HAP-1 (cell line): Measurements from ENCODE around the gene BBS1.
A peak's percentile ranks its signal among the peaks of the same experiment; 100 is the strongest.
"Not testable (repeated sequence)": the region's sequence is repeated elsewhere in the genome, so short reads cannot be mapped to it uniquely, and the experiment has no call there.

Experiments
- DNase-seq, 2 experiments: peaks; one replicate each; pipeline ENCODE4 v3.0.0-alpha.2; 2016 to 2020; ENCODE audit warnings: low spot score in 2 of 2
- H3K27me3 ChIP-seq: fragments of 250-450 bp; sonication (Bioruptor Pico); 2 replicates; pipeline ENCODE4 v1.5.1; 2020; ENCODE audit warnings: low read depth, mild to moderate bottlenecking, moderate library complexity
- H3K36me3 ChIP-seq: fragments of 250-450 bp; sonication (Bioruptor Pico); replicated peaks from 2 replicates; pipeline ENCODE4 v1.5.1; 2020; ENCODE audit warnings: mild to moderate bottlenecking
- H3K4me1 ChIP-seq: fragments of 250-450 bp; sonication (Bioruptor Pico); 2 replicates; pipeline ENCODE4 v1.5.1; 2020; ENCODE audit warnings: mild to moderate bottlenecking
- H3K4me3 ChIP-seq: fragments of 250-450 bp; sonication (Bioruptor Pico); 2 replicates; pipeline ENCODE4 v1.5.1; 2020; ENCODE audit warnings: mild to moderate bottlenecking, moderate library complexity
- H3K9me3 ChIP-seq: fragments of 250-450 bp; sonication (Bioruptor Pico); 2 replicates; pipeline ENCODE4 v1.5.1; 2020; ENCODE audit warnings: mild to moderate bottlenecking, moderate library complexity
- in situ Hi-C: fragments of 300-500 bp; cut with MboI; formaldehyde crosslinking; loops from 3 replicates; pipeline ENCODE4 v1.14.3; 2020; ENCODE audit warnings: low sequenced_read_pairs, inconsistent platforms, mixed read lengths

The BBS1 gene

GRCh38 chr11:66510271-66510989, at the start of gene BBS1:
Gene BBS1, plus strand, starts transcription at chr11:66510635. Its CDS starts 25 bp downstream, at chr11:66510660.
- peaks cover 4% of the 10 kb centered on the region for H3K4me1 ChIP-seq
- no peaks in the 10 kb centered on the region for H3K27me3 ChIP-seq
- in situ Hi-C loops: no loop called here
- H3K36me3 ChIP-seq: peaks cover 4% of the 10 kb centered on the region; the same call in 1 of the 2 replicates
- H3K9me3 ChIP-seq: no peaks in the 10 kb centered on the region
- DNase-seq: peak; percentile 63 to 94
- H3K4me3 ChIP-seq: peak within 1 kb of the TSS; percentile 63

- H3K9me3 ChIP-seq: no peaks in the 10 kb centered on the region
- H3K36me3 ChIP-seq: no peaks in the 10 kb centered on the region
- H3K27me3 ChIP-seq: no peaks in the 10 kb centered on the region
- H3K4me3 ChIP-seq: no peak overlapping the region
- DNase-seq: no peak
- no peaks in the 10 kb centered on the region for H3K4me1 ChIP-seq
- in situ Hi-C loops: no loop called here
Measured at GRCh38 chr11:66462010-66462409, 48.4 kb upstream of the BBS1 start.

DNA sequence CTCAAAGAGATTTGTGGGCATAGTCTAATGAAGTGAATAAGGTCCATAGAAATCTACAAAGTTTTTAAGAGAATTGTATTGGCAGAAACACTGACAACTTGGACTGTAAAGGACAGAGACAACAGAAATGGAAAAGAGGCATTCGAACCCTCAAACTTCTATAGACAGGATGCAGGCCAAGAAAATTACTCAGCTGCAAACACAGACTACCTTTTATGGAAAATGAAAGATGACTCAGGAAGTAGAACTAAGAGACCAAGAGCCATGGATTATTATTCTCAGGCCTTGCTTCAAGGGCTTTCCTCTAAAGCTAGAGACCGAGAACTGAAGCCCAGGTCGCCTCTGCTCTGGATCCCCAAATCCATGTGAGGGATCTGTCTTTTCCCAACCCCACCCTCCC, 47.5 kb upstream of the BBS1 start:
- in situ Hi-C loops: no loop called here
- Histone ChIP-seq H3K4me1 (peaks cover 4% of the 10 kb centered on the region; the same call in 1 of the 2 replicates), H3K9me3 (no peaks in the 10 kb centered on the region), H3K4me3 (no peak overlapping the region), H3K27me3 (no peaks in the 10 kb centered on the region), H3K36me3 (no peaks in the 10 kb centered on the region)
- DNase-seq: no peak

DNA sequence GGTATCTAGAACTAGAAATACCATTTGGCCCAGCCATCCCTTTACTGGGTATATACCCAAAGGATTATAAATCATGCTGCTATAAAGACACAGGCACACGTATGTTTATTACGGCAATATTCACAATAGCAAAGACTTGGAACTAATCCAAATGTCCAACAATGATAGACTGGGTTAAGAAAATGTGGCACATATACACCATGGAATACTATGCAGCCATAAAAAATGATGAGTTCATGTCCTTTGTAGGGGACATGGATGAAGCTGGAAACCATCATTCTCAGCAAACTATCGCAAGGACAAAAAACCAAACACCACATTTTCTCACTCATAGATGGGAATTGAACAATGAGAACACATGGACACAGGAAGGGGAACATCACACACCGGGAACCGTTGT, 46.3 kb upstream of the BBS1 start:
- H3K9me3 ChIP-seq, in situ Hi-C loops, H3K4me1 ChIP-seq, H3K27me3 ChIP-seq, H3K4me3 ChIP-seq, H3K36me3 ChIP-seq, DNase-seq: not testable (repeated sequence)

GRCh38 chr11:66464916-66465315, 45.5 kb upstream of the BBS1 start:
- H3K9me3 ChIP-seq: no peaks in the 10 kb centered on the region
- H3K27me3 ChIP-seq: no peaks in the 10 kb centered on the region
- peaks cover 5% of the 10 kb centered on the region; the same call in 1 of the 2 replicates for H3K4me1 ChIP-seq
- in situ Hi-C loops: no loop called here
- no peak for DNase-seq
- peaks cover 4% of the 10 kb centered on the region; the same call in 1 of the 2 replicates for H3K36me3 ChIP-seq
- no peak overlapping the region for H3K4me3 ChIP-seq

GRCh38 chr11:66465373-66466224, 44.8 kb upstream of the BBS1 start:
- in situ Hi-C loops: no loop called here
- DNase-seq: no peak
- no peaks in the 10 kb centered on the region for H3K9me3 ChIP-seq
- H3K4me1 ChIP-seq: peaks cover 5% of the 10 kb centered on the region; the same call in 1 of the 2 replicates
- no peaks in the 10 kb centered on the region for H3K27me3 ChIP-seq
- H3K36me3 ChIP-seq: peaks cover 4% of the 10 kb centered on the region; the same call in 1 of the 2 replicates
- H3K4me3 ChIP-seq: peak overlapping the region; percentile 51

- Histone ChIP-seq H3K4me1 (peaks cover 5% of the 10 kb centered on the region; the same call in 1 of the 2 replicates), H3K27me3 (no peaks in the 10 kb centered on the region), H3K4me3 (peak within 1 kb of the TSS; percentile 51), H3K36me3 (peaks cover 4% of the 10 kb centered on the region; the same call in 1 of the 2 replicates), H3K9me3 (no peaks in the 10 kb centered on the region)
- DNase-seq: peak; percentile 79 to 96
- in situ Hi-C loops: no loop called here
Measured at GRCh38 chr11:66466225-66467033, 44.0 kb upstream of the BBS1 start, which contains the start of gene PELI3. Gene PELI3, plus strand, starts transcription at chr11:66466905. Its CDS starts 1,224 bp downstream, at chr11:66468129.

DNA sequence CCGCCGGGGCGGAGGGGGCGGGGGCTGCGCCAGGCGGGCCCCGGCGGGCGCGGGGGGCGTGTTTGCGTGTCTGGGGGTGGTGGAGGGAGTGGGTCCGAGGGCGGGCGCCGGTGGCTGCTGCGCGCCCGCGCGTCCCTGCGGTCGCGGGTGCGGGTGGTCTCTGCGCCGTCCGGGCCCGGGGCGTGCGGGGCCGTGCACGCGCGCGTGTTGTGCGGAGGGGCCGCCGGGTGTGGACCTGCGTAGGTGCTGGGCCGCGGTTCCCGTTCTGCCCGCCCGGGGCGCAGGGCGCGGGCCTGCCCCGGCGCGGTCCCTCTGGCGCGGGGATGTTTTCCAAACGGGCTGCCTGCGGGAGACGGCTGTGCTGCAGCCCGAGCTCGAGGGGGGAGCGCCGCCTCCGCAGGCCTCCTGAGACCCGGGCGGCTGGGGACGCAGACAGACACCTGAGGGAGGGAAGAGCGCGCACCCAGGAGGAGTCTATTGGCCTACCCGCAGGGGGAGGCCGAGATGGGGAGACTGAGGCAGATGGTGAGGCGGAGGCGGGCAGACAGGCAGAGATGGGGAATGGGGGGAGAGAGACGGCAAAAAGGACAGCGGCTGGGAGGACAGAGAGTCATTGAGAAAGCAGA, 43.3 kb upstream of the BBS1 start:
- in situ Hi-C loops: no loop called here
- H3K4me1 ChIP-seq: peaks cover 5% of the 10 kb centered on the region; the same call in 1 of the 2 replicates
- peak in 1 of 2 experiments; percentile 62 for DNase-seq

DNA sequence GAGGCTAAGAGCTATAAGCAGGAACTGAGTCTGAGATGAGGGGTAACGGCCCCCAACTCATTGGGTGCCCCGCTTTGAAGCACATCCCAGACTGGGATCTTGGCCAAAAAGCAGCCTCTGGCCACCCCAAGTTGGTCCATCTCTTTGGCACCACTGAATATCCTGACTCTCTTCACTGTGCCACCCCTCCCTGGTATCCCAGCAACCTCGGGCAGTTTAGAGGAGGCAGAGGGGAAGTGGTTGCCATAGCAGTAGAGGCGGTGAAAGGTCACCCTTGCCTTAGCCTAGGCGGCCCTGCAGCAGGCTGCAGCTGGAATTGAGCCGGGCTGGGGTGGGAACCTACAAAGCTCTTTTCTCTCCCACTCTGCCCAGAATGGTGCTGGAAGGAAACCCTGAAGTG, 42.7 kb upstream of the BBS1 start:
- Histone ChIP-seq H3K27me3 (no peaks in the 10 kb centered on the region), H3K36me3 (peaks cover 4% of the 10 kb centered on the region), H3K4me1 (peaks cover 5% of the 10 kb centered on the region; the same call in 1 of the 2 replicates), H3K4me3 (peak overlapping the region; percentile 48), H3K9me3 (no peaks in the 10 kb centered on the region)
- in situ Hi-C loops: no loop called here
- peak in 1 of 2 experiments; percentile 42 for DNase-seq

More for the DNA sequence above, 43.3 kb upstream of the BBS1 start:
- Histone ChIP-seq H3K36me3 (peaks cover 4% of the 10 kb centered on the region; the same call in 1 of the 2 replicates), H3K9me3 (no peaks in the 10 kb centered on the region), H3K27me3 (no peaks in the 10 kb centered on the region), H3K4me3 (peak overlapping the region; percentile 48)

- Histone ChIP-seq H3K36me3 (peaks cover 13% of the 10 kb centered on the region), H3K27me3 (no peaks in the 10 kb centered on the region), H3K4me3 (no peak overlapping the region), H3K9me3 (no peaks in the 10 kb centered on the region), H3K4me1 (peaks cover 5% of the 10 kb centered on the region; the same call in 1 of the 2 replicates)
- in situ Hi-C loops: no loop called here
- DNase-seq: no peak
Measured at GRCh38 chr11:66468691-66469090, 41.7 kb upstream of the BBS1 start.

DNA sequence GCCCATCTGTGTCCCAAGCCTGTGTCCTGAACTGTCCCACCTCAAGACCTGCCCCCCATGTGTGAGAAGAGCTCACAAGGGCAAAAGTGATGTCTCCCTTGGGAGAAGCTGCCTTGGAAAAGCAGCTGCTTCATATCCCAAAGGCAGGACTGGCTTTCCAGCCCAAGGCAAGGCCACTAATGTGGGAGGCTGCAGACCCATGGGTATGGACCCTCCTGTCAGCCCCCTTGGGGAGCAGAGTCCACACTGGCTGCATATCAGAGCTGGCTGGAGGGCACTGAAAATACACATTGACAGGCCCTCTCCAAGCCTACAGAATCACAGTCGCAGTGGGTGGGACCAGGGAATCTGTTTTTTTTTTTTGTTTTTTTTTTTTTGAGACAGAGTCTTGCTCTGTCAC, 41.0 kb upstream of the BBS1 start:
- in situ Hi-C loops: no loop called here

GRCh38 chr11:66470015-66470414, 40.4 kb upstream of the BBS1 start:
- no peaks in the 10 kb centered on the region for H3K9me3 ChIP-seq
- in situ Hi-C loops: no loop called here
- H3K4me3 ChIP-seq: no peak overlapping the region

More for the DNA sequence above, 41.0 kb upstream of the BBS1 start:
- Histone ChIP-seq H3K4me1 (peaks cover 5% of the 10 kb centered on the region; the same call in 1 of the 2 replicates), H3K9me3 (no peaks in the 10 kb centered on the region), H3K27me3 (no peaks in the 10 kb centered on the region), H3K4me3 (no peak overlapping the region), H3K36me3 (peaks cover 19% of the 10 kb centered on the region)
- DNase-seq: no peak

DNA sequence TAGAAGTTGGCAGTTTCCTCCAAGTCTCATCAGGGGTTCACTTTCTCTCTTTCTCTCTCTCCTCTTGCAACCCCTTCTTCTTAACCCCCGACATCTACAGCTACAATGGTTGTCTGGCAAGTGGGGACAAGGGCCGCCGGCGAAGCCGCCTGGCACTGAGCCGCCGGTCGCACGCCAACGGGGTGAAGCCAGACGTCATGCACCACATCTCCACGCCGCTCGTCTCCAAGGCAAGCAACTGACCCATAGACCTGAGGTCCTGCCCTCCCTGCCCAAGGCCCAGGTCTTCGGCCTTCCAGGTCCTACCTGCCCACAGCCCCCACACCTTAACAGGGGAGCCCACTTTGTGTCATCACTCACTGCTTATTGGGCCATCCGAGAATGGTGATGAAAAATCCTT, 39.3 kb upstream of the BBS1 start:
- H3K27me3 ChIP-seq: no peaks in the 10 kb centered on the region
- H3K9me3 ChIP-seq: no peaks in the 10 kb centered on the region
- H3K4me1 ChIP-seq: peaks cover 5% of the 10 kb centered on the region; the same call in 1 of the 2 replicates
- in situ Hi-C loops: no loop called here
- DNase-seq: no peak
- H3K4me3 ChIP-seq: no peak overlapping the region
- peaks cover 20% of the 10 kb centered on the region for H3K36me3 ChIP-seq

More at GRCh38 chr11:66470015-66470414, 40.4 kb upstream of the BBS1 start:
- no peak for DNase-seq
- Histone ChIP-seq H3K4me1 (peaks cover 5% of the 10 kb centered on the region; the same call in 1 of the 2 replicates), H3K27me3 (no peaks in the 10 kb centered on the region), H3K36me3 (peaks cover 19% of the 10 kb centered on the region)
